ENCODE measurements around the gene LPP. TPM values are rescaled to one million over a fixed set of nuclear protein-coding genes. Genes with fewer than 3 reads are reported as not detected.

LPP gene
- total and polyA plus RNA-seq, 8 donors: 23.1 to 220 (median 26.7) TPM

DNA sequence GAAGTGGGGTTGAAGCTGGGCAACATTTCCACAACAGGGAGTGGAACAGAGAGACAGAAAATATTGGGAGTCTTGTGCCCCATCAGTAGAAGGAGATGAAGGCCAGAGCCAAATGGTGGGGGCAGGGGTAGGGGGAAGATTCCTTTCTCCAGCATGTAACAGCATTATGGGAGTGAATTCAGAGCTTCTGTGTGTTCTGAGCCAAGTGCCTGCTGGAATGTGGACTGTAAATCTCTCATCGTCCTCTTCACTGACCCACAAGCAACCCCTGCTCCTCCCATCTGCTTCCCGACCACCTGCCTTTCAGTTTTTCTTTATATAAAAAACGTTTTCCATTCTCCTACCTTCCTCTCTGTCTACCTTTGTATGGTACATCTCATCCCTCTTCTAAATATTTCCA is 673.6 kb downstream of the LPP start:
- peak; percentile 37 for ATAC-seq
- Histone ChIP-seq H3K4me3 (no peak overlapping the region), H3K36me3 (no peaks in the 10 kb centered on the region), H3K4me1 (peaks cover 0 to 33% of the 10 kb centered on the region in 2 donors), H3K27ac (no peak overlapping the region), H3K27me3 (no peaks in the 10 kb centered on the region), H3K9me3 (no peaks in the 10 kb centered on the region)
- intact Hi-C loops (cut with DNase I): no loop called here
- TF ChIP-seq, protein P1, sequence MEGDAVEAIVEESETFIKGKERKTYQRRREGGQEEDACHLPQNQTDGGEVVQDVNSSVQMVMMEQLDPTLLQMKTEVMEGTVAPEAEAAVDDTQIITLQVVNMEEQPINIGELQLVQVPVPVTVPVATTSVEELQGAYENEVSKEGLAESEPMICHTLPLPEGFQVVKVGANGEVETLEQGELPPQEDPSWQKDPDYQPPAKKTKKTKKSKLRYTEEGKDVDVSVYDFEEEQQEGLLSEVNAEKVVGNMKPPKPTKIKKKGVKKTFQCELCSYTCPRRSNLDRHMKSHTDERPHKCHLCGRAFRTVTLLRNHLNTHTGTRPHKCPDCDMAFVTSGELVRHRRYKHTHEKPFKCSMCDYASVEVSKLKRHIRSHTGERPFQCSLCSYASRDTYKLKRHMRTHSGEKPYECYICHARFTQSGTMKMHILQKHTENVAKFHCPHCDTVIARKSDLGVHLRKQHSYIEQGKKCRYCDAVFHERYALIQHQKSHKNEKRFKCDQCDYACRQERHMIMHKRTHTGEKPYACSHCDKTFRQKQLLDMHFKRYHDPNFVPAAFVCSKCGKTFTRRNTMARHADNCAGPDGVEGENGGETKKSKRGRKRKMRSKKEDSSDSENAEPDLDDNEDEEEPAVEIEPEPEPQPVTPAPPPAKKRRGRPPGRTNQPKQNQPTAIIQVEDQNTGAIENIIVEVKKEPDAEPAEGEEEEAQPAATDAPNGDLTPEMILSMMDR (IDR thresholded peaks at IDR 0.05): no peak
- DNase-seq: no peak

DNA sequence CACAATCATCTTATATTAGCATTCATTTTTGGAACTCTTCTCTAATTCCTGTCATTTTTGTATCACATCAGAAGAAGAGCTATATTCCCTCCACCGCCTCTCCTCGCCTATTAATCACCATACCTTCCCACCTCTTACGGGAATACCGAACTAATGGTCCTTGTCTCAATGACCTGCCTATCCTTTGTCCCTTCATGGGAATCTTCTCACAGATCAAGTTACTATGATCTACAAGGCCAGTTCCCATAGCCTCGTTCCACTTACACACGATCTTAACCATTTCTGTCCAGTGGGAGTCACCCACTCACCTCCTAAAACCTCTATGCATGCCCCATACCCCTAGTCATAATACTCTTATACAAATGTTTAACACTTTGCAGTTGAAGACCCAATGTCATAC is 675.2 kb downstream of the LPP start:
- H3K9me3 ChIP-seq: no peaks in the 10 kb centered on the region
- ATAC-seq (no peak), DNase-seq (no peak)
- H3K4me1 ChIP-seq: peaks cover 0 to 35% of the 10 kb centered on the region in 2 donors
- TF ChIP-seq, protein P1 (IDR thresholded peaks at IDR 0.05): no peak
- no peaks in the 10 kb centered on the region for H3K36me3 ChIP-seq
- no peak overlapping the region for H3K4me3 ChIP-seq
- intact Hi-C loops (cut with DNase I): no loop called here
- no peak overlapping the region for H3K27ac ChIP-seq
- no peaks in the 10 kb centered on the region for H3K27me3 ChIP-seq

DNA sequence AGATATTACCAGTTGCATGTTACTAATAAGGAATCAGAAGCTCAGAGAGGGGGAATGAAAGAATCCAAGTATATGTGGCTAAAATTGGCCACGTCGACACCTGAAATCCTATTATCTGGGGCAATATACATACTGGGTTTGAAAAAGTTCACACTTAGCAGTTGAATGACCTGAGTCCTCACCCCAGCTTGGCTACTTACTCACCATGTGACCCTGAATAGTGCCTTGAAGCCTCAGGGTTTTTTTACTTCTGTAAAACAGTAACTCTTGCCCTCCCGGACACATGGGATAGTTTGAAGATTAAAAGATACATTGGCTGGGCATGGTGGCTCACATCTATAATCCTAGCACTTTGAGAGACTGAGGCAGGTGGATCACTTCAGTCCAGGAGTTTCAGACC is 675.6 kb downstream of the LPP start:
- no peak for DNase-seq
- H3K9me3 ChIP-seq: no peaks in the 10 kb centered on the region
- peaks cover 0 to 35% of the 10 kb centered on the region in 2 donors for H3K4me1 ChIP-seq
- no peaks in the 10 kb centered on the region for H3K36me3 ChIP-seq
- intact Hi-C loops (cut with DNase I): no loop called here
- ATAC-seq: peak; percentile 32
- H3K4me3 ChIP-seq: no peak overlapping the region
- no peaks in the 10 kb centered on the region for H3K27me3 ChIP-seq
- H3K27ac ChIP-seq: no peak overlapping the region
- TF ChIP-seq, protein P1 (IDR thresholded peaks at IDR 0.05): no peak

DNA sequence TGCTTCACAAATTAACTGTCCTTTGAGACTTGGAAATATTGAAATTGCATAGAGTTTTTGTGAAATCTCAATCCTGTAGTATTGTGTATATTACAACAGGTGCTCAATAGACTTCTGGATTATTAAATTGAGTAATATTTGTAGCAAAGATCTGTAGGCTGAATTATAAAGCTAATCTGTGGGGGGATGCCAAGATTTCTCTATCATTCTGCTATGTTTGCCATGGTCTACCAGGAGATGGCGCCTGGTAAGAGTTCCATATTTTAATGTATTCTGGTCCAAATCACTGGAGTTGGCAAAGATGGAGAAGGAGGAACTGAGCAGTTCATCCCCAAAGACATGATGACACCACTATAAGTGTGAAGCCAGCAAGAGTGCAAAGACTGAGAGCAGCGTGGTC is 676.9 kb downstream of the LPP start:
- DNase-seq: no peak
- H3K27me3 ChIP-seq: no peaks in the 10 kb centered on the region
- intact Hi-C loops (cut with DNase I): no loop called here
- H3K4me1 ChIP-seq: peaks cover 0 to 35% of the 10 kb centered on the region in 2 donors
- no peaks in the 10 kb centered on the region for H3K9me3 ChIP-seq
- H3K27ac ChIP-seq: peak overlapping the region in 1 of 2 donors; percentile 31
- ATAC-seq: peak; percentile 59
- no peaks in the 10 kb centered on the region for H3K36me3 ChIP-seq
- TF ChIP-seq, protein P1 (IDR thresholded peaks at IDR 0.05): no peak
- H3K4me3 ChIP-seq: no peak overlapping the region

DNA sequence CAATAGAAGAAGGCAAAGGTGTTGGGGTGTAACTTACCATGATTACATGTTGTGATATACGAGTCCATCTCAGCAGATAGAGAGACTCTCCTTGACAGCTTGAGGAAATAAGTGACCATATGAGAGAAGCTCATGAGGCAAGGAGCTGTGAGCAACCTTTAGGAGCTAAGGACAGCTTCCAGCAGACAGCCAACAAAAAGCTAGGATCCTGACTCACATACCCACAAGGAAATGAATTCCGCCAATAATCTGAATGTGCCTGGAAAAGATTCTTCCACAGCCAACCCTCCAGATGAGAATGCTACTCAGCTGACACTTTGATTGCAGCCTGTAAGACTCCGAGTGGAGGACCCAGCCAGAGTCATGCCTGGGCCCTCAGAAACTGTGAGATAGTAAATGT is 678.2 kb downstream of the LPP start:
- Histone ChIP-seq H3K27ac (no peak overlapping the region), H3K4me1 (peaks cover 0 to 35% of the 10 kb centered on the region in 2 donors), H3K36me3 (no peaks in the 10 kb centered on the region), H3K27me3 (no peaks in the 10 kb centered on the region), H3K9me3 (no peaks in the 10 kb centered on the region), H3K4me3 (no peak overlapping the region)
- intact Hi-C loops (cut with DNase I): no loop called here
- DNase-seq (no peak), ATAC-seq (no peak)
- TF ChIP-seq, protein P1 (IDR thresholded peaks at IDR 0.05): no peak

All from left lung (tissue), 10 donors.